K562 (cell line): ENCODE measurements around the gene IL1RL1. TPM values are rescaled to one million over a fixed set of nuclear protein-coding genes. Genes with fewer than 3 reads are reported as not detected.

ENCODE experiments used
- ATAC-seq: fragments of 200-7000 bp; cut with Tn5 transposase; 3 replicates; pipeline ENCODE4 v1.9.1; 2020; ENCODE audit warnings: moderate library complexity
- BruUV-seq: library from RNA; stranded (reverse); fragments of 400-500 nt; replicated peaks from 2 replicates; lab custom pipeline; 2021; lab: Mats Ljungman, UMichigan
- CTCF ChIA-PET: fragments of 300-600 bp; formaldehyde crosslinking; extraction: SDS; loops from one replicate; lab custom pipeline; 2021; ENCODE audit warnings: low intra/inter-chr PET ratio; lab: Yijun Ruan, JAX
- POLR2A ChIA-PET: fragments of 300-600, 350-650 bp; sonication (Branson Sonifier 250); formaldehyde crosslinking; extraction: SDS; loops from one replicate; lab custom pipeline; 2021; ENCODE audit warnings: antibody characterized with exemption, inconsistent platforms; lab: Yijun Ruan, JAX
- DNase-seq, 4 experiments: peaks; one replicate each; pipeline versions ENCODE4 v3.0.0 to v3.0.0-alpha.2; 2011 to 2018; ENCODE audit warnings: low spot score in 3 of 4, mixed read lengths in 3 of 4; ENCODE audit errors: extremely low read depth in 1 of 4
- FAIRE-seq: peaks from 2 replicates; lab custom pipeline; 2011; peaks lifted over from hg19 to GRCh38; lab: Jason Lieb, UNC
- H2AFZ ChIP-seq: 2 replicates; pipeline ENCODE4 v1.6.0; 2011; ENCODE audit warnings: low read depth, low read length, control low read depth, inconsistent platforms
- H3K27ac ChIP-seq: fragments of 200-600 bp; 3 replicates; pipeline ENCODE4 v1.8.0; 2011; ENCODE audit warnings: low read depth, mild to moderate bottlenecking, control low read depth, inconsistent platforms, low read length, moderate library complexity, mixed read lengths; ENCODE audit errors: extremely low read depth
- H3K27me3 ChIP-seq, 2 experiments: fragments of 300-600 bp in 1 of 2; 2 replicates in 1 of 2; 3 replicates in 1 of 2; pipeline versions ENCODE4 v1.6.0 to v1.8.0; 2011; ENCODE audit warnings: inconsistent platforms in 2 of 2, low read length in 2 of 2, mild to moderate bottlenecking in 1 of 2, mixed read lengths in 1 of 2, moderate library complexity in 1 of 2; ENCODE audit not compliant: control insufficient read depth in 2 of 2, insufficient read depth in 2 of 2
- H3K36me3 ChIP-seq: fragments of 300-600 bp; 3 replicates; pipeline ENCODE4 v1.8.0; 2011; ENCODE audit warnings: mild to moderate bottlenecking, low read length, inconsistent platforms; ENCODE audit not compliant: control insufficient read depth, insufficient read depth
- H3K4me1 ChIP-seq, 2 experiments: fragments of 200-600 bp in 1 of 2; replicated peaks in 1 of 2; 2 replicates in 1 of 2; 3 replicates in 1 of 2; pipeline versions ENCODE4 v1.5.1 to v1.8.0; 2011; ENCODE audit warnings: inconsistent platforms in 2 of 2, low read length in 2 of 2, mild to moderate bottlenecking in 1 of 2, mixed read lengths in 1 of 2, moderate library complexity in 1 of 2; ENCODE audit not compliant: control insufficient read depth in 2 of 2, insufficient read depth in 2 of 2
- H3K4me2 ChIP-seq: 2 replicates; pipeline ENCODE4 v1.6.1; 2011; ENCODE audit warnings: low read length, control low read depth, inconsistent platforms, mixed read lengths; ENCODE audit not compliant: insufficient read depth
- H3K4me3 ChIP-seq: fragments of 200-600 bp; sonication (generic), shearing (Covaris generic); 2 replicates; pipeline ENCODE4 v1.5.1; 2016; ENCODE audit warnings: control low read depth, inconsistent platforms
- H3K79me2 ChIP-seq: fragments of 200-600 bp; 3 replicates; pipeline ENCODE4 v1.8.0; 2011; ENCODE audit warnings: low read length, inconsistent platforms; ENCODE audit not compliant: control insufficient read depth, insufficient read depth
- H3K9ac ChIP-seq, 2 experiments: 2 replicates each; pipeline versions ENCODE4 v1.6.0 to v1.6.1; 2011; ENCODE audit warnings: low read depth in 2 of 2, low read length in 2 of 2, control low read depth in 1 of 2, inconsistent platforms in 1 of 2, mild to moderate bottlenecking in 1 of 2, mixed read lengths in 1 of 2; ENCODE audit not compliant: insufficient read depth in 1 of 2
- H3K9me1 ChIP-seq: one replicate; pipeline ENCODE4 v1.6.0; 2011; ENCODE audit warnings: inconsistent platforms, mild to moderate bottlenecking, low read length, moderate library complexity; ENCODE audit not compliant: control insufficient read depth, insufficient read depth
- H3K9me3 ChIP-seq: replicated peaks from 2 replicates; pipeline ENCODE4 v1.5.1; 2011; ENCODE audit warnings: low read depth, low read length, inconsistent platforms; ENCODE audit not compliant: control insufficient read depth, insufficient read depth
- H4K20me1 ChIP-seq: replicated peaks from 2 replicates; pipeline ENCODE4 v1.6.1; 2011; ENCODE audit warnings: low read length, inconsistent platforms, mixed read lengths; ENCODE audit not compliant: control insufficient read depth, insufficient read depth
- HDAC2 ChIP-seq: fragments of 450-650 bp; IDR thresholded peaks from 2 replicates; pipeline ENCODE4 v1.6.1; 2016; ENCODE audit warnings: mild to moderate bottlenecking
- NCOR1 ChIP-seq: fragments of 450-650 bp; IDR thresholded peaks from 2 replicates; pipeline ENCODE4 v1.6.1; 2016; ENCODE audit warnings: mild to moderate bottlenecking, moderate library complexity
- NONO ChIP-seq, 2 experiments: fragments of 200-400 bp in 1 of 2; fragments of 450-650 bp in 1 of 2; formaldehyde crosslinking in 1 of 2; IDR thresholded peaks; 2 replicates each; pipeline ENCODE4 v1.6.1; 2017; ENCODE audit warnings: low read depth in 2 of 2, mild to moderate bottlenecking in 2 of 2, moderate library complexity in 2 of 2, low read length in 1 of 2
- TEAD4 ChIP-seq, 2 experiments: sonication (generic) in 1 of 2; formaldehyde crosslinking in 1 of 2; IDR thresholded peaks; 2 replicates each; pipeline versions ENCODE4 v1.6.1 to v1.8.0; 2012 to 2022; ENCODE audit warnings: borderline replicate concordance in 1 of 2, inconsistent platforms in 1 of 2, low read length in 1 of 2, mild to moderate bottlenecking in 1 of 2, missing genetic modification reagents in 1 of 2
- ZBTB17 ChIP-seq: fragments of 450-650 bp; formaldehyde crosslinking; IDR thresholded peaks from 2 replicates; pipeline ENCODE4 v1.4.0; 2020; ENCODE audit warnings: mild to moderate bottlenecking
- ZNF316 ChIP-seq: fragments of 450-650 bp; IDR thresholded peaks from 2 replicates; pipeline ENCODE4 v1.6.1; 2016
- WGBS: fragments of 100-300 bp; shearing (Covaris generic); methylation state at CpG from one replicate; pipeline ENCODE4 v1.1.6; 2016; ENCODE audit warnings: low coverage, mixed read lengths; ENCODE audit not compliant: insufficient coverage; ENCODE audit errors: missing lambda C conversion rate; 5-methylcytosine and 5-hydroxymethylcytosine counted together
- in situ Hi-C: fragments of 300-500 bp; cut with MboI; formaldehyde crosslinking; loops from 4 replicates; pipeline ENCODE4 v1.15.0; 2018; ENCODE audit warnings: inconsistent platforms, mixed read lengths
- intact Hi-C: fragments of 100-400 bp; cut with micrococcal nuclease; formaldehyde crosslinking; loops from 2 replicates; pipeline ENCODE4 v1.14.2; 2022
- polyA plus RNA-seq, 8 experiments: library from polyadenylated mRNA; depleted of rRNA in 4 of 8; stranded (reverse) in 5 of 8; unstranded in 3 of 8; fragments of >200 nt; fragmentation: Nextera tagmentation in 2 of 8; fragmentation: Illumina TruSeq in 1 of 8; extraction: Ambion mirVana in 2 of 8; extraction: Trizol in 1 of 8; gene quantifications; 2 replicates each; pipeline versions ENCODE4 v1.2.1 to v1.2.3, GENCODE V29; 2011 to 2014; ENCODE audit warnings: inconsistent platforms in 1 of 8, missing spikeins in 1 of 8
- total RNA-seq, 7 experiments: library from RNA; depleted of rRNA in 6 of 7; stranded (reverse); fragments of >200 nt in 6 of 7; fragmentation: Illumina TruSeq in 2 of 7; extraction: Trizol in 2 of 7; gene quantifications; 2 replicates each; pipeline versions ENCODE4 v1.2.1 to v1.2.3, GENCODE V29; 2011 to 2021; ENCODE audit warnings: low replicate concordance in 1 of 7

Gene IL1RL1
- total and polyA plus RNA-seq, 9 of the 15 experiments (the other 6 are each of a cell fraction or from before 2014, with no cell fraction given), result 0.06 to 3.3 (median 0.59) TPM

DNA sequence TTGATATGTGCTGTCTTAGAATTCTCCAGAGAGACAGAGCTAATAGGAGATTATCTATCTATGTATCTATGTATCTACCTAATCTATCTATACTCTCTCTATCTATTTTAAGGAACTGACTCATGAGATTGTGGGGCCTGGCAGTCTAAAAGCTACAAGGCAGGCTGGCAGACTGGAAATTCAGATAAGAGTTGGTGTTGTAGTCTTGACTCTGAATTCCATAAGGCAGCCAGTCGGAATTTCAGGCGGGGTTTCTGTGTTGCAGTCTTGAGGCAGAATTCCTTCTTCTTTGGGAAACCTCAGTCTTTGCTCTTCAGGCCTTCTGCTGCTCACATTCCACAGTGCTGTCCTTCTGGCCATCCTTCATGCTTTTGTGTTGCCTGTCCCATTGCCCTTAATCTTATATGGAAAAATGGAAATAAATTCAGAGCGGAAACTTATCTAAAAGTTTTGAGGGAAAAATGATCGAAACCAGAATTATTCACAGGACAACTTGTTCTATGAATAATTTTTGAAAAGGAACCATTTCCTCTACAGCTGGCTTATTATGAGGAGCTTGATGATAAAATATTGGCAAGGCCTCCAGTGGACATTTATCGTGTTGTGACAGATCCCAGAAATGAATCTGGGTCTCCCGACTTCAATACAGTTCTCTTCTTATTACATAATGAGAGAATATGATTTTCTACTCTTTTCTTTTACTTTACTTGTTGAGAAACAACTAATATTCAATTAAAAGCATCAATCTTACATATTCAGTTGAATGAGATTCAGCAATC lies 10.8 kb downstream of the IL1RL1 start:
- no peak overlapping the region for H3K4me2 ChIP-seq
- no peak overlapping the region for H3K27ac ChIP-seq
- ATAC-seq, result no peak
- H3K27me3 ChIP-seq, result no peaks in the 10 kb centered on the region
- TF ChIP-seq ZBTB17 (CRISPR knock-in tag), result no peak
- no peak for TF ChIP-seq NCOR1
- TF ChIP-seq TEAD4 (IDR thresholded peaks at IDR 0.05; ENCODE audit: low read length), result no peak
- no peak for TF ChIP-seq TEAD4 (CRISPR knock-in tag; IDR thresholded peaks at IDR 0.05; ENCODE audit: borderline replicate concordance)
- no peak for TF ChIP-seq NONO (IDR thresholded peaks at IDR 0.05; ENCODE audit: low read depth in 2 of 2, low read length in 1 of 2)
- no peak for TF ChIP-seq ZNF316
- no peak for TF ChIP-seq HDAC2
- TF ChIP-seq, all 486 proteins: peak for 0
- DNase-seq (no peak), FAIRE-seq (no peak)
- Histone ChIP-seq H3K79me2 (no peaks in the 10 kb centered on the region), H3K36me3 (no peaks in the 10 kb centered on the region), H2AFZ (no peak overlapping the region), H3K4me3 (no peak overlapping the region), H3K9me1 (no peaks in the 10 kb centered on the region), H3K9me3 (no peaks in the 10 kb centered on the region), H4K20me1 (no peaks in the 10 kb centered on the region), H3K4me1 (no peaks in the 10 kb centered on the region; a peak in 1 of 5 replicates), H3K9ac (no peak overlapping the region)
- in situ Hi-C loops (no loop called here), intact Hi-C loops (no loop called here)
- WGBS, result 25% methylated on average over 6 of the region's 6 CpGs
- CTCF ChIA-PET, result no interaction called here
- no TSS peak for BruUV-seq
- POLR2A ChIA-PET, result no interaction called here
